ENCODE measurements around the gene CPLX1. TPM values are rescaled to one million over a fixed set of nuclear protein-coding genes. Genes with fewer than 3 reads are reported as not detected.
"Not testable (repeated sequence)": the region's sequence is repeated elsewhere in the genome, so short reads cannot be mapped to it uniquely, and the experiment has no call there.

Gene CPLX1
- total RNA-seq, 1 donor, result not detected

GRCh38 chr4:757111-757510 is 68.8 kb downstream of the CPLX1 start:
- Histone ChIP-seq H3K27ac (ENCODE audit: low read depth, low read length) (no peak overlapping the region), H3K4me3 (ENCODE audit: insufficient read depth, low read length) (no peak overlapping the region), H3K9me3 (ENCODE audit: low read depth, low read length) (no peaks in the 10 kb centered on the region), H3K4me2 (ENCODE audit: insufficient read depth, low read length) (no peak overlapping the region), H3K36me3 (ENCODE audit: insufficient read depth, low read length) (peaks cover 36% of the 10 kb centered on the region), H3K27me3 (ENCODE audit: insufficient read depth, low read length) (no peaks in the 10 kb centered on the region), H3K4me1 (ENCODE audit: insufficient read depth, low read length) (peaks cover 2% of the 10 kb centered on the region), H4K20me1 (ENCODE audit: insufficient read depth, low read length) (peaks cover 36% of the 10 kb centered on the region), H3K79me2 (ENCODE audit: insufficient read depth, low read length) (peaks cover 20% of the 10 kb centered on the region), H2AFZ (ENCODE audit: low read length) (no peak overlapping the region)
- peak; percentile 26 for DNase-seq (ENCODE audit: insufficient read length, low spot score, missing footprints)
- TF ChIP-seq CTCF (IDR thresholded peaks at IDR 0.05; ENCODE audit: extremely low read depth, low read depth, low read length), result no peak

DNA sequence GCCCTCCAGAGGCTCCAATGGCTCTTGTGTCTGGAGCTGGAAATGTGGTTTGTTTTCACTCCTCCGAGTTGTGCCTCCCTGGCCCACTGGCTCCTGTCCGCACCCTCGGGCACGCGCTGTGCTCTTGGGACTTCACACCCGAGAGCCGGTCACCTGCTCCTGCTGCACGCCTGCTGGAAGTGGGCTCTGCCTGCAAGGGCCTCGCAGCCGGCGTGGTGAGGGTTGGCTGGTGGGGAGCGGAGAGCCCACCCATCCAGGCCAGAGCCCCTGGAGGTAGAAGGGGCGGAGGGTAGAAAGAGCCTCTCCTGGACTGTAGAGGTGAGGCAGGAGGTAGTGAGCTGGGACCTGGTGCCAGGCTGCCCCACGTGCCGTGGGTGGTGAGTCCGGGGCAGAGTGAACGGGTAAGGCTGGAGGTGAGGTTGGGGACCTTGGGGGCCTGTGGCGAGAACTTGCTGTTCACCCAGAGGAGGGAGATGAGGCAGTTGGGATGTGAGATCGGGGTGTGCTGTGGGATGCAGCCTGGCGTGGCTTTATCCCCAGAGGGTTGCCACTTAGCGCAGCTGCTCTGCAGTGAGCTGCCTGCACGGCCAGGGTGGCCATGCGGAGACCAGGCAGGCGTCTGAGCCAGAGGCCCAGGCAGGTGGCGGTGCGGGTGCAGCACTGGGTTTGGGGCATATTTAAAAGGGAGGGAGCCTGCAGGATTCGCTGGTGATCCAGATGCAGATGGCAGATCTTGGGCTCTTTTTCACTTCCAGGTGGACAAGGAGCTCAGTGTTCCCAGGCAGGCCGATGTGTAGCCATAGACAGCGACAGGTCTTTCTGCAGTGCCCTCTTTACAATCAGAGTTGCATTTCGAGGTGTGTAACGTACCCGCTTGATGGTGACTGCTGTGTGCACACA is 71.5 kb downstream of the CPLX1 start:
- DNase-seq (ENCODE audit: insufficient read length, low spot score, missing footprints), result peak; percentile 58
- H3K27me3 ChIP-seq (ENCODE audit: insufficient read depth, low read length), result no peaks in the 10 kb centered on the region
- TF ChIP-seq CTCF (IDR thresholded peaks at IDR 0.05; ENCODE audit: extremely low read depth, low read depth, low read length), result no peak
- H3K4me2 ChIP-seq (ENCODE audit: insufficient read depth, low read length), result no peak overlapping the region
- H3K4me3 ChIP-seq (ENCODE audit: insufficient read depth, low read length), result no peak overlapping the region
- H3K79me2 ChIP-seq (ENCODE audit: insufficient read depth, low read length), result peaks cover 35% of the 10 kb centered on the region
- H3K4me1 ChIP-seq (ENCODE audit: insufficient read depth, low read length), result peaks cover 24% of the 10 kb centered on the region
- H3K9me3 ChIP-seq (ENCODE audit: low read depth, low read length), result no peaks in the 10 kb centered on the region
- H3K36me3 ChIP-seq (ENCODE audit: insufficient read depth, low read length), result peaks cover 39% of the 10 kb centered on the region
- H2AFZ ChIP-seq (ENCODE audit: low read length), result no peak overlapping the region
- peaks cover 43% of the 10 kb centered on the region for H4K20me1 ChIP-seq (ENCODE audit: insufficient read depth, low read length)
- no peak overlapping the region for H3K27ac ChIP-seq (ENCODE audit: low read depth, low read length)

- H3K27ac ChIP-seq (ENCODE audit: low read depth, low read length); DNase-seq (ENCODE audit: insufficient read length, low spot score, missing footprints); H3K9me3 ChIP-seq (ENCODE audit: low read depth, low read length); H3K4me2 ChIP-seq (ENCODE audit: insufficient read depth, low read length); H3K4me3 ChIP-seq (ENCODE audit: insufficient read depth, low read length); H2AFZ ChIP-seq (ENCODE audit: low read length); H3K27me3 ChIP-seq (ENCODE audit: insufficient read depth, low read length): not testable (repeated sequence)
- peaks cover 24% of the 10 kb centered on the region for H3K4me1 ChIP-seq (ENCODE audit: insufficient read depth, low read length)
- peaks cover 39% of the 10 kb centered on the region for H3K79me2 ChIP-seq (ENCODE audit: insufficient read depth, low read length)
- peaks cover 46% of the 10 kb centered on the region for H3K36me3 ChIP-seq (ENCODE audit: insufficient read depth, low read length)
- H4K20me1 ChIP-seq (ENCODE audit: insufficient read depth, low read length), result peaks cover 43% of the 10 kb centered on the region
Observed at GRCh38 chr4:753186-753585, 72.7 kb downstream of the CPLX1 start.

GRCh38 chr4:752196-752861 is 73.6 kb downstream of the CPLX1 start:
- Histone ChIP-seq H3K4me3 (ENCODE audit: insufficient read depth, low read length) (no peak overlapping the region), H3K79me2 (ENCODE audit: insufficient read depth, low read length) (peaks cover 39% of the 10 kb centered on the region), H2AFZ (ENCODE audit: low read length) (no peak overlapping the region), H3K4me2 (ENCODE audit: insufficient read depth, low read length) (no peak overlapping the region), H4K20me1 (ENCODE audit: insufficient read depth, low read length) (peaks cover 47% of the 10 kb centered on the region), H3K27ac (ENCODE audit: low read depth, low read length) (peak overlapping the region; percentile 69), H3K9me3 (ENCODE audit: low read depth, low read length) (no peaks in the 10 kb centered on the region), H3K4me1 (ENCODE audit: insufficient read depth, low read length) (peaks cover 24% of the 10 kb centered on the region), H3K27me3 (ENCODE audit: insufficient read depth, low read length) (no peaks in the 10 kb centered on the region), H3K36me3 (ENCODE audit: insufficient read depth, low read length) (peaks cover 46% of the 10 kb centered on the region)
- DNase-seq (ENCODE audit: insufficient read length, low spot score, missing footprints), result peak; percentile 85
- no peak for TF ChIP-seq CTCF (IDR thresholded peaks at IDR 0.05; ENCODE audit: extremely low read depth, low read depth, low read length)

Measured in osteoblast (primary cell).